GM20431 (cell line): Measurements from ENCODE around the gene PRR23A.
"Not testable (repeated sequence)": the region's sequence is repeated elsewhere in the genome, so short reads cannot be mapped to it uniquely, and the experiment has no call there.

Experiments used
- in situ Hi-C: fragments of 300-500 bp; cut with MseI, MboI; formaldehyde crosslinking; loops from one replicate; pipeline ENCODE4 v1.15.0; 2020; ENCODE audit warnings: low sequenced_read_pairs; ENCODE audit not compliant: unreplicated experiment

PRR23A gene

GRCh38 chr3:139006051-139006716, at the start of gene PRR23A:
TSS of gene PRR23A (minus strand) at chr3:139006268. CDS start at chr3:139006268, 0 bp downstream.
- in situ Hi-C loops, result no loop called here

GRCh38 chr3:139052802-139053600, 46.9 kb upstream of the PRR23A start:
- in situ Hi-C loops, result no loop called here

- in situ Hi-C loops, result no loop called here
Measured at GRCh38 chr3:139044366-139045210, 38.5 kb upstream of the PRR23A start, which contains the start of gene PRR23C. TSS of gene PRR23C (minus strand) at chr3:139044892. CDS start at chr3:139044620, 272 bp downstream.

GRCh38 chr3:139043554-139044365, 37.7 kb upstream of the PRR23A start:
- in situ Hi-C loops, result no loop called here

GRCh38 chr3:139037478-139037877, 31.4 kb upstream of the PRR23A start:
- in situ Hi-C loops, result no loop called here

- in situ Hi-C loops, result no loop called here
Measured at GRCh38 chr3:139032326-139033002, 26.4 kb upstream of the PRR23A start.

- in situ Hi-C loops, result not testable (repeated sequence)
Measured at GRCh38 chr3:139030576-139030975, 24.5 kb upstream of the PRR23A start.

- in situ Hi-C loops, result no loop called here
Measured at GRCh38 chr3:139024968-139025367, 18.9 kb upstream of the PRR23A start.

GRCh38 chr3:139020868-139021234, 14.8 kb upstream of the PRR23A start, which contains the start of gene PRR23B:
TSS of gene PRR23B (minus strand) at chr3:139020926. CDS start at chr3:139020661, 265 bp downstream.
- in situ Hi-C loops, result no loop called here

GRCh38 chr3:139020036-139020867, 14.2 kb upstream of the PRR23A start:
- in situ Hi-C loops, result no loop called here

GRCh38 chr3:139016430-139017048, 10.5 kb upstream of the PRR23A start:
- in situ Hi-C loops, result no loop called here

- in situ Hi-C loops, result no loop called here
Measured at GRCh38 chr3:139005356-139005993, 593 bp downstream of the PRR23A start.

- in situ Hi-C loops, result no loop called here
Measured at GRCh38 chr3:138995706-138996105, 10.4 kb downstream of the PRR23A start.

GRCh38 chr3:138987181-138987580, 18.9 kb downstream of the PRR23A start:
- in situ Hi-C loops, result no loop called here

- in situ Hi-C loops, result no loop called here
Measured at GRCh38 chr3:138985932-138986331, 20.1 kb downstream of the PRR23A start.

GRCh38 chr3:138984816-138985215, 21.3 kb downstream of the PRR23A start:
- in situ Hi-C loops, result no loop called here

- in situ Hi-C loops, result no loop called here
Measured at GRCh38 chr3:138976047-138976446, 30.0 kb downstream of the PRR23A start.
